Measurements from ENCODE around the gene GPR63. TPM values are rescaled to one million over a fixed set of nuclear protein-coding genes. Genes with fewer than 3 reads are reported as not detected.

GPR63 gene
- total RNA-seq, 4 donors from 2014 or later = 0.38 to 4.1 (median 0.80) TPM

- no peak overlapping the region for H3K4me3 ChIP-seq
- TF ChIP-seq CTCF (IDR thresholded peaks at IDR 0.05) (no peak), POLR2A (IDR thresholded peaks at IDR 0.05) (no peak)
- no peak overlapping the region for H3K27ac ChIP-seq
- no peak for DNase-seq
- H3K4me1 ChIP-seq = no peaks in the 10 kb centered on the region
- no peaks in the 10 kb centered on the region for H3K27me3 ChIP-seq
- H3K36me3 ChIP-seq = no peaks in the 10 kb centered on the region
- no peaks in the 10 kb centered on the region for H3K9me3 ChIP-seq
Observed at GRCh38 chr6:96789871-96790270, 47.4 kb downstream of the GPR63 start.

GRCh38 chr6:96787846-96788580 lies 49.3 kb downstream of the GPR63 start:
- Histone ChIP-seq H3K27me3 (no peaks in the 10 kb centered on the region), H3K9me3 (no peaks in the 10 kb centered on the region), H3K36me3 (no peaks in the 10 kb centered on the region), H3K4me1 (no peaks in the 10 kb centered on the region), H3K4me3 (no peak overlapping the region), H3K27ac (no peak overlapping the region)
- no peak for DNase-seq
- TF ChIP-seq CTCF (IDR thresholded peaks at IDR 0.05) (no peak), POLR2A (IDR thresholded peaks at IDR 0.05) (no peak)

DNA sequence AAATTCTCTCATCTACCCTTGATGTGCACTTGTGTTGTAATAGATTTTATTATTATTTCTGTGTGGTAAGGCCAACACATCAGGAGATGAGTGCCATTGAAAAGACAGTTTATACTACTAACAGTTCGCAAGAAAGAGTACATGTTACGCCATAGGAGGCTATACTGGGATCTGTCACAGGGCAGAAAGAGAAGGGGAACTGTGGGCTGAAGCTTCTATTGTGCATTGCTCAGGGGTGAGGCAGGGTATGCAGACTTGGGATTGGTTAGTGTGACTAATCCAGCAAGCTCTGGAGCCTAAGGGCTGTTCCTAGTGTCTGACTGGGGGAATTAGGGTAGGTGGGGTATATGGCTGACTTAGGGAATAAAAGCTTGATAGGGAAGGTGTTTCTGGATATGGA lies 50.9 kb downstream of the GPR63 start:
- no peak overlapping the region for H3K4me3 ChIP-seq
- DNase-seq = no peak
- no peak overlapping the region for H3K27ac ChIP-seq
- H3K27me3 ChIP-seq = no peaks in the 10 kb centered on the region
- no peaks in the 10 kb centered on the region for H3K36me3 ChIP-seq
- TF ChIP-seq POLR2A (IDR thresholded peaks at IDR 0.05) = no peak
- TF ChIP-seq CTCF (IDR thresholded peaks at IDR 0.05) = no peak
- H3K9me3 ChIP-seq = no peaks in the 10 kb centered on the region
- no peaks in the 10 kb centered on the region for H3K4me1 ChIP-seq

DNA sequence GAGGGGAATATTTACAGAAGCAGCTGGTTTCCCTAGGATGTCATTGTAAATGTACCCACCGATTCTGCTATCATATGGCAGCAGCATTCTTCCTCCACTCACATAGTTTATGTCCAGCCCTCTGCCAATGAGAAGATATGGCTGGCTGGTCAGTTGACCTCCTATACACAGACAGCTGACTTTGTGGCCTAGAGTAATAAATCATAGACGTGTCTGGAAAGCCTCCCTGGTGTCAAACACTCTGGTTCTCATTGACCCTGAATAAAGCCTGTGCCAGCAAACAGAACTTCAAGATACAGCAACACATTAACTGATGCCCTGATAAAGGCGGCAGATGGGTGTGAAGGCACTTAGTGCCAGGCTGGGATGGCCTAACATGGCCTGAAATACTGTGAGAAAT lies 52.6 kb downstream of the GPR63 start:
- Histone ChIP-seq H3K27ac (no peak overlapping the region), H3K4me1 (no peaks in the 10 kb centered on the region), H3K27me3 (no peaks in the 10 kb centered on the region), H3K4me3 (no peak overlapping the region), H3K9me3 (no peaks in the 10 kb centered on the region), H3K36me3 (no peaks in the 10 kb centered on the region)
- no peak for DNase-seq
- TF ChIP-seq POLR2A (IDR thresholded peaks at IDR 0.05) (no peak), CTCF (IDR thresholded peaks at IDR 0.05) (no peak)

DNA sequence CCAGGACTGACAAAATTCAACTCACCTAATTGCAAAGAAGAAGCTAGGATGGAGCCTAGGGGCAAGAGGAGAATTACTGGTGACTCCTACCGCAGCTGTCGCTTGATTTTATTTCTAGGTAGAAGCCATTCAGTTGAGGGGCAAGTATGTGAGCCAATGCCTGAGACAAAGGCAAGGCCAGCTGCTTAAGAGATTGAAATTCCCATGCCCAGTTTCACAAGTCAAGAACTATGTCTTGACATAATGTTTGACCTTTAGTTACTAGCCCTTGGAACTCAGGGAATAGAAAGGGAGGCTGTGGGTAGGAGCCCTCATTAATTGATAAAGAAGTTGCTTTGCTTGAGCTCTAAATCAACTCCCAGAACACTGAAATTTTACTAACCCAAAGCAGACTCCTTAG lies 54.0 kb downstream of the GPR63 start:
- no peak overlapping the region for H3K4me3 ChIP-seq
- no peaks in the 10 kb centered on the region for H3K27me3 ChIP-seq
- H3K4me1 ChIP-seq = no peaks in the 10 kb centered on the region
- no peak for TF ChIP-seq POLR2A (IDR thresholded peaks at IDR 0.05)
- TF ChIP-seq CTCF (IDR thresholded peaks at IDR 0.05) = no peak
- no peak for DNase-seq
- no peaks in the 10 kb centered on the region for H3K9me3 ChIP-seq
- H3K36me3 ChIP-seq = no peaks in the 10 kb centered on the region
- H3K27ac ChIP-seq = no peak overlapping the region

DNA sequence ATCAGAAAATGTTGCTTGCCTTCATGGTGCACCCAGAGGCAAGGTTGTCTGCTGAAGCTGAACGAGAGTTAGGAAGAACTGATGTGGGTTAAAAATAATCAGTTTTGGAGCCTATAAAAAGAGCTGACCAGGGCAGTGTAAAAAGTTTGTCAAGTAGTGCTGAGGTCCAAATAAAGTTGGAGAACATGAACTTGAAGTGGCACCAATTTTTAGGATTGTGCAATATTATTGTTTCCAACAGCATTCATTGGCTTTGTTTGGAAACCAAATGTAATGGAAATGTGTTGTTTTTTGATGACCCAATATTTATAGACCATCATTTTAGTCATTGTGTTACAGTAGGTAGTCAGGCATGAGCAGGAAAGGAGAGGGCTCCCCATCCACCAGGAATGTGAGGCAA lies 55.7 kb downstream of the GPR63 start:
- Histone ChIP-seq H3K9me3 (no peaks in the 10 kb centered on the region), H3K4me3 (no peak overlapping the region), H3K27me3 (no peaks in the 10 kb centered on the region), H3K27ac (no peak overlapping the region), H3K4me1 (no peaks in the 10 kb centered on the region), H3K36me3 (no peaks in the 10 kb centered on the region)
- no peak for DNase-seq
- TF ChIP-seq CTCF (IDR thresholded peaks at IDR 0.05) = no peak
- no peak for TF ChIP-seq POLR2A (IDR thresholded peaks at IDR 0.05)
